ENCODE results near the gene GAL3ST1. TPM values are rescaled to one million over a fixed set of nuclear protein-coding genes. Genes with fewer than 3 reads are reported as not detected.
A peak's percentile ranks its signal among the peaks of the same experiment; 100 is the strongest.

The GAL3ST1 gene
- total RNA-seq, 1 experiment from 2014 or later, result 2.1 TPM

DNA sequence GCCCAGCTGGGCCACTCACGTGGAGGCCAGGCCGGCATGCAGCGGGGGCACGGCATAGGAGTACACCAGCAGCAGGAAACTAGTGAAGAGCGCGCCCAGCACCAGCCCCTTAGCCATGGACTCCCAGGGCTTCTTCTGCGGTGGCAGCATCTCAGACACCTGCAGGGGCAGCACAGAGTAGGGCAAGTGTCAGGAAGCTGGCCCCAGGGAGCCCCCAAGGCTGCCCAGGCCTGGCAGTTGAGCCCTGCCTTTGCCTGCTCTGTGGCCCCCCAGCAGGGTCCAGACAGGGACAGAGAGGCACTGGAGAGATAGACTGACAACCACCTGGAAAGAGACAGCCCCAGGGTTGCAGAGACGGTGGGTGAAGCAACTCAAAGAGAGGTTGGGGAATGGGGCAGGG, 17.2 kb downstream of the GAL3ST1 start:
- Histone ChIP-seq H3K9me2 (ENCODE audit: insufficient read depth) (no peaks in the 10 kb centered on the region), H3K27ac (ENCODE audit: low read depth, low read length) (no peak overlapping the region), H3K4me1 (ENCODE audit: control insufficient read depth in 1 of 2, insufficient read depth in 2 of 2, low read length in 2 of 2) (peaks cover 4 to 21% of the 10 kb centered on the region in 2 experiments; a peak in 3 of 4 replicates), H3K27me3 (ENCODE audit: insufficient read depth, low read length) (no peaks in the 10 kb centered on the region), H3K79me2 (ENCODE audit: insufficient read depth, low read length) (no peaks in the 10 kb centered on the region), H3K4me2 (ENCODE audit: low read length) (no peak overlapping the region), H4K20me1 (ENCODE audit: insufficient read depth) (no peaks in the 10 kb centered on the region), H2AFZ (ENCODE audit: low read depth, low read length, poor library complexity, severe bottlenecking) (no peak overlapping the region), H3K4me3 (replicated peaks in 1 of 2; ENCODE audit: low read depth in 1 of 2, low read length in 2 of 2) (no peak overlapping the region), H3K36me3 (ENCODE audit: control insufficient read depth in 1 of 2, insufficient read depth in 2 of 2, low read length in 2 of 2) (no peaks in the 10 kb centered on the region), H3K9ac (ENCODE audit: low read length) (no peak overlapping the region), H3K9me3 (ENCODE audit: control insufficient read depth in 1 of 2, insufficient read depth in 1 of 2, low read depth in 1 of 2, low read length in 2 of 2) (no peaks in the 10 kb centered on the region)
- RAD21 ChIA-PET (ENCODE audit: low non-redundant PET in 1 of 2, low total read pairs in 2 of 2, uncharacterized antibody in 2 of 2, unreplicated experiment in 2 of 2), result no interaction called here
- ATAC-seq (peak; percentile 41; the same call in 1 of the 2 replicates), DNase-seq (ENCODE audit: low read depth, low spot score) (no peak)
- POLR2A ChIA-PET, result no interaction called here
- TF ChIP-seq CTCF (IDR thresholded peaks at IDR 0.05 in 2 of 3, conservative IDR thresholded peaks at IDR 0.05 in 1 of 3; ENCODE audit: borderline replicate concordance in 1 of 3, insufficient read depth in 1 of 3, low read depth in 2 of 3, low read length in 2 of 3) (0 out of 6 replicates have a peak, but pooled peaks of 2 of the 3 experiments have one; percentile 13 to 21), YY1 (IDR thresholded peaks at IDR 0.05; ENCODE audit: extremely low read depth, insufficient replicate concordance, low read depth, low read length) (no peak)
- TF ChIP-seq, protein P1, sequence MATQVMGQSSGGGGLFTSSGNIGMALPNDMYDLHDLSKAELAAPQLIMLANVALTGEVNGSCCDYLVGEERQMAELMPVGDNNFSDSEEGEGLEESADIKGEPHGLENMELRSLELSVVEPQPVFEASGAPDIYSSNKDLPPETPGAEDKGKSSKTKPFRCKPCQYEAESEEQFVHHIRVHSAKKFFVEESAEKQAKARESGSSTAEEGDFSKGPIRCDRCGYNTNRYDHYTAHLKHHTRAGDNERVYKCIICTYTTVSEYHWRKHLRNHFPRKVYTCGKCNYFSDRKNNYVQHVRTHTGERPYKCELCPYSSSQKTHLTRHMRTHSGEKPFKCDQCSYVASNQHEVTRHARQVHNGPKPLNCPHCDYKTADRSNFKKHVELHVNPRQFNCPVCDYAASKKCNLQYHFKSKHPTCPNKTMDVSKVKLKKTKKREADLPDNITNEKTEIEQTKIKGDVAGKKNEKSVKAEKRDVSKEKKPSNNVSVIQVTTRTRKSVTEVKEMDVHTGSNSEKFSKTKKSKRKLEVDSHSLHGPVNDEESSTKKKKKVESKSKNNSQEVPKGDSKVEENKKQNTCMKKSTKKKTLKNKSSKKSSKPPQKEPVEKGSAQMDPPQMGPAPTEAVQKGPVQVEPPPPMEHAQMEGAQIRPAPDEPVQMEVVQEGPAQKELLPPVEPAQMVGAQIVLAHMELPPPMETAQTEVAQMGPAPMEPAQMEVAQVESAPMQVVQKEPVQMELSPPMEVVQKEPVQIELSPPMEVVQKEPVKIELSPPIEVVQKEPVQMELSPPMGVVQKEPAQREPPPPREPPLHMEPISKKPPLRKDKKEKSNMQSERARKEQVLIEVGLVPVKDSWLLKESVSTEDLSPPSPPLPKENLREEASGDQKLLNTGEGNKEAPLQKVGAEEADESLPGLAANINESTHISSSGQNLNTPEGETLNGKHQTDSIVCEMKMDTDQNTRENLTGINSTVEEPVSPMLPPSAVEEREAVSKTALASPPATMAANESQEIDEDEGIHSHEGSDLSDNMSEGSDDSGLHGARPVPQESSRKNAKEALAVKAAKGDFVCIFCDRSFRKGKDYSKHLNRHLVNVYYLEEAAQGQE (IDR thresholded peaks at IDR 0.05; ENCODE audit: low read depth), result no peak
- CTCF ChIA-PET, result interaction anchor here (0.5 to 1.4 kb wide), 3 partner anchors 49 to 210 kb away, joined by 4 to 6 read pairs (median 5); partner anchors contain the start of gene TCN2
- no TSS peak for BruUV-seq (replicated peaks)
- intact Hi-C loops (cut with micrococcal nuclease), result no loop called here
